Thoracic aorta (tissue), 2 donors: ENCODE data around the gene ERC1. TPM values are rescaled to one million over a fixed set of nuclear protein-coding genes. Genes with fewer than 3 reads are reported as not detected.

Experiments used
- ATAC-seq: fragments of 150-250 bp; one replicate; pipeline ENCODE4 v1.8.0; 2017; ENCODE audit warnings: low read depth; ENCODE audit not compliant: insufficient number of reproducible peaks, low FRiP score
- DNase-seq: peaks from one replicate; pipeline ENCODE4 v3.0.0-alpha.2; 2020; ENCODE audit warnings: low spot score
- H3K27ac ChIP-seq, 2 donors: fragments of 200-600 bp; sonication (generic); 1 replicate in 1 of 2; 2 replicates in 1 of 2; pipeline ENCODE4 v1.5.1; 2016; ENCODE audit warnings: mild to moderate bottlenecking in 2 of 2, moderate library complexity in 2 of 2
- H3K27me3 ChIP-seq: fragments of 200-600 bp; sonication (generic); replicated peaks from 2 replicates; pipeline ENCODE4 v1.6.0; 2016; ENCODE audit warnings: mild to moderate bottlenecking; ENCODE audit not compliant: insufficient read depth
- H3K36me3 ChIP-seq: fragments of 200-600 bp; sonication (generic); one replicate; pipeline ENCODE4 v1.5.1; 2016
- H3K4me1 ChIP-seq, 2 donors: fragments of 200-600 bp; sonication (generic); 1 replicate in 1 of 2; 2 replicates in 1 of 2; pipeline versions ENCODE4 v1.5.1 to v1.6.0; 2016; ENCODE audit warnings: low read depth in 2 of 2, mild to moderate bottlenecking in 1 of 2; ENCODE audit not compliant: control insufficient read depth in 1 of 2
- H3K4me3 ChIP-seq: fragments of 200-600 bp; sonication (generic); 2 replicates; pipeline ENCODE4 v1.5.1; 2016; ENCODE audit warnings: mild to moderate bottlenecking
- H3K9me3 ChIP-seq: fragments of 200-600 bp; sonication (generic); 2 replicates; pipeline ENCODE4 v1.5.1; 2016
- total RNA-seq, 2 donors: library from RNA; depleted of rRNA; stranded (reverse); fragments of >200 nt; gene quantifications; one replicate each; pipeline versions ENCODE4 v1.1.0 to v1.2.3, GENCODE V29; 2016
- TF ChIP-seq, protein P1 (sequence below): fragments of 200-600 bp; sonication (generic); IDR thresholded peaks from one replicate; pipeline ENCODE4 v1.5.1; 2019; ENCODE audit warnings: antibody characterized with exemption

ERC1 gene
- total RNA-seq, 2 donors from 2014 or later = 45.8 to 80.0 TPM

DNA sequence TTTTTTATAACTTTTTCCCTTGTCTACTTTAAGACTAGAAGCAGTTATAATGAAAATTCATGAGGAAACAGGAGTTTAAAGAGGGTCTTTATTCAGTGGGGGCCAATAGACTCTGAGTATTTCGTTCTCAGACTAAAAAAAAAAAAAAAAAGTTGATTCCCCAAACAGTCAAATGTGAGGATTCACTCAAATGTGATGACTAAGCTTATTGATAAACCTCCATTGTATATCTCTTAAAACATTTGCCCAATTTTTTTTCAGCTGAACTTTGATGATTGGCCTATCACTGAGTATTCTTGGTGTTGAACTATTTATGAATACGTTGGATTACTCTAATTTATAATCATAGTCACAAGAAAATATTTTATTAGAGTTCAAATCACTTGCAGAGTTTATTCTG lies 265.3 kb downstream of the ERC1 start:
- Histone ChIP-seq H3K9me3 (no peaks in the 10 kb centered on the region), H3K4me3 (no peak overlapping the region), H3K27me3 (no peaks in the 10 kb centered on the region), H3K27ac (no peak overlapping the region), H3K4me1 (no peaks in the 10 kb centered on the region), H3K36me3 (no peaks in the 10 kb centered on the region)
- TF ChIP-seq, protein P1, sequence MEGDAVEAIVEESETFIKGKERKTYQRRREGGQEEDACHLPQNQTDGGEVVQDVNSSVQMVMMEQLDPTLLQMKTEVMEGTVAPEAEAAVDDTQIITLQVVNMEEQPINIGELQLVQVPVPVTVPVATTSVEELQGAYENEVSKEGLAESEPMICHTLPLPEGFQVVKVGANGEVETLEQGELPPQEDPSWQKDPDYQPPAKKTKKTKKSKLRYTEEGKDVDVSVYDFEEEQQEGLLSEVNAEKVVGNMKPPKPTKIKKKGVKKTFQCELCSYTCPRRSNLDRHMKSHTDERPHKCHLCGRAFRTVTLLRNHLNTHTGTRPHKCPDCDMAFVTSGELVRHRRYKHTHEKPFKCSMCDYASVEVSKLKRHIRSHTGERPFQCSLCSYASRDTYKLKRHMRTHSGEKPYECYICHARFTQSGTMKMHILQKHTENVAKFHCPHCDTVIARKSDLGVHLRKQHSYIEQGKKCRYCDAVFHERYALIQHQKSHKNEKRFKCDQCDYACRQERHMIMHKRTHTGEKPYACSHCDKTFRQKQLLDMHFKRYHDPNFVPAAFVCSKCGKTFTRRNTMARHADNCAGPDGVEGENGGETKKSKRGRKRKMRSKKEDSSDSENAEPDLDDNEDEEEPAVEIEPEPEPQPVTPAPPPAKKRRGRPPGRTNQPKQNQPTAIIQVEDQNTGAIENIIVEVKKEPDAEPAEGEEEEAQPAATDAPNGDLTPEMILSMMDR = no peak
- DNase-seq (no peak), ATAC-seq (no peak)

DNA sequence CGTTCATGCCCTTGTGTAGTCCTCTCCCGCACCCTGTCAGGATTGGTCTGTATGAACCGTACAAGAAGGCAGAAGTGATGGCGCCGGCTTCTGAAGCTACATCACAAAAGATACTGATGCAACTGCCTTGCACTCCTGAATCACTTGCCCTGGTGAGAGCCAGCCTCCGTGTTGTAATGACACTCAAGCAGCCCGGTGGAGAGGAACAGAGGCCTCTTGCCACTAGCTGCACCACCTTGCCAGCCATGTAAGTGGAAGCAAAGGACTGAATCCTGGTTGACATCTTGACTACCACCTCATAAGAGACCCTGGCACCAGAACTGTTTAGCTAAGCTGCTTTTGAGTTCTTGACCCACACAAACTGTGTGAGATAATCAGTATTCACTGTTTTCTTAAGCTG lies 266.0 kb downstream of the ERC1 start:
- Histone ChIP-seq H3K27me3 (no peaks in the 10 kb centered on the region), H3K4me1 (no peaks in the 10 kb centered on the region), H3K4me3 (no peak overlapping the region), H3K27ac (no peak overlapping the region), H3K36me3 (no peaks in the 10 kb centered on the region), H3K9me3 (no peaks in the 10 kb centered on the region)
- DNase-seq = no peak
- ATAC-seq = no peak
- TF ChIP-seq, protein P1 = no peak

DNA sequence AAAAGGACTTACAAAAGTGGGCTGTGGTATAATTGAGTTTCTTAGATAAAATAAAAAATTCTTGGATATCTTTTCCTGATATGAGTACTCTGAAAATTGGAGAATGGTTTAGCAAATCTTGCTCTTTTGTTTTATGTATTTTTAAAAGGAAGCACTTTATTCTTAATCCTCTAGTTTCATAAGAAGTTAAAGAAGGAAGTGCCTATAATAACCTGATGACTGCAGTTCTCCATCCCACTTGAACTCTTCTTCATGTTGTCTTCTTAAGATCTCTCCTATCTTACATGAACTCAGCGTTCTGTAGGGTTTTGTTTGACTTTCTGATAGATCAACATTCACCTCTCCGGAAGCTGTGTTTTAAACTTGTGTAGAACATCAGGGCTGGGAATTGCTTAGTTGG lies 271.0 kb downstream of the ERC1 start:
- DNase-seq = no peak
- Histone ChIP-seq H3K4me1 (no peaks in the 10 kb centered on the region), H3K36me3 (peaks cover 8% of the 10 kb centered on the region), H3K27me3 (no peaks in the 10 kb centered on the region), H3K27ac (no peak overlapping the region), H3K9me3 (no peaks in the 10 kb centered on the region), H3K4me3 (no peak overlapping the region)
- TF ChIP-seq, protein P1 = no peak
- ATAC-seq = no peak

DNA sequence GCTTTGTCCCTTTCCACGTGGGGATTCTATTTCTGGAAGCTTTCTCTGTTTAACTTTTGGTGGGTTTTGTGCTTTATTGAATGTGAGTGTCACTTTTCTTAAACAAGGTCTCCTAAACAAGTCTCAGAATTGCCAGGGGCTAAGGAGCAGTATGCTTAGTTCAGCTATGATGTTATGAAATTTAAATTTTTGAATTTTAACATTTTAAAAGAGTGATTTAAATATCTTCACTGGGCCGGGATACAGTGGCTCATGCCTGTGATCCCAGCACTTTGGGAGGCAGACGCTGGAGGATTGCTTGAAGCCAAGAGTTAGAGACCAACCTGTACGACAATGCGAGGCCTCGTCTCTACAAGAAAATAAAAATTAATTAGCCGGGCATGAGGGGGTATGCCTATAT lies 276.2 kb downstream of the ERC1 start:
- TF ChIP-seq, protein P1 = no peak
- Histone ChIP-seq H3K36me3 (peaks cover 8% of the 10 kb centered on the region), H3K27me3 (no peaks in the 10 kb centered on the region), H3K4me1 (no peaks in the 10 kb centered on the region), H3K4me3 (no peak overlapping the region), H3K27ac (no peak overlapping the region), H3K9me3 (no peaks in the 10 kb centered on the region)
- no peak for DNase-seq
- no peak for ATAC-seq

DNA sequence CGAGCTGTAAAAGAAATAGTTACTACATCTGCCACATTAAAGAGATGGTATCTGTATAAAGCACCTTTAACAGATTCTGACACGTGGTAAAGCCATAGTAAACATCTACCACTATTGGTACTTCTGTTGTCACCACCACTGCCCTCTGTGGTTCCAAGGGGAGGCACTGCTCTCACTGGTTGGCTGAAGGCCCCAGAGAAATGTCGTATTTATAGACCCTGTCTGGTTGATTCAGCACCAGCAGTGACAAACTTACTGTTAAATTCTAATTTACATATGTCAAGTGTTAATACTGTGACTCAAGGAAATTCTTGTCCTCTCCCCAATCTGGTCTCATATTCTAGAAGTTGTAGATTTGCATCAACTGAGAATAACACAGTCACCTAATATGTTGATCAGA lies 281.1 kb downstream of the ERC1 start:
- Histone ChIP-seq H3K4me3 (no peak overlapping the region), H3K27me3 (no peaks in the 10 kb centered on the region), H3K4me1 (no peaks in the 10 kb centered on the region), H3K36me3 (no peaks in the 10 kb centered on the region), H3K27ac (no peak overlapping the region), H3K9me3 (no peaks in the 10 kb centered on the region)
- TF ChIP-seq, protein P1 = no peak
- ATAC-seq (no peak), DNase-seq (no peak)
